Keratinocyte (primary cell): ENCODE results near the gene ANKRD27. TPM values are rescaled to one million over a fixed set of nuclear protein-coding genes. Genes with fewer than 3 reads are reported as not detected.
"Not testable (repeated sequence)": the region's sequence is repeated elsewhere in the genome, so short reads cannot be mapped to it uniquely, and the experiment has no call there.

Experiments used
- DNase-seq: peaks from one replicate; pipeline ENCODE4 v3.0.0-alpha.2; 2011; ENCODE audit warnings: low read depth, missing footprints, low spot score
- FAIRE-seq: peaks from 2 replicates; lab custom pipeline; 2011; peaks lifted over from hg19 to GRCh38; lab: Jason Lieb, UNC
- H2AFZ ChIP-seq: 2 replicates; pipeline ENCODE4 v1.6.0; 2012; ENCODE audit warnings: low read length, control low read depth, inconsistent platforms; ENCODE audit not compliant: control insufficient read depth
- H3K27ac ChIP-seq: 2 replicates; pipeline ENCODE4 v1.5.1; 2011; ENCODE audit warnings: low read length; ENCODE audit not compliant: control insufficient read depth, insufficient read depth
- H3K27me3 ChIP-seq: 3 replicates; pipeline ENCODE4 v1.6.0; 2011; ENCODE audit warnings: low read length; ENCODE audit not compliant: control insufficient read depth, insufficient read depth; ENCODE audit errors: extremely low read depth
- H3K36me3 ChIP-seq, 2 experiments: 2 replicates in 1 of 2; 3 replicates in 1 of 2; pipeline ENCODE4 v1.5.1; 2011; ENCODE audit warnings: low read length in 2 of 2, mild to moderate bottlenecking in 1 of 2; ENCODE audit not compliant: control insufficient read depth in 2 of 2, insufficient read depth in 2 of 2; ENCODE audit errors: extremely low read depth in 1 of 2
- H3K4me1 ChIP-seq: 3 replicates; pipeline ENCODE4 v1.5.1; 2011; ENCODE audit warnings: low read length; ENCODE audit not compliant: control insufficient read depth, insufficient read depth; ENCODE audit errors: extremely low read depth
- H3K4me2 ChIP-seq: 3 replicates; pipeline ENCODE4 v1.6.0; 2011; ENCODE audit warnings: low read depth, low read length; ENCODE audit not compliant: control insufficient read depth, insufficient read depth; ENCODE audit errors: extremely low read depth
- H3K4me3 ChIP-seq, 3 experiments: fragments of 200-600 bp in 1 of 3; sonication (generic) in 1 of 3; 2 replicates in 2 of 3; 3 replicates in 1 of 3; pipeline ENCODE4 v1.5.1; 2011 to 2016; ENCODE audit warnings: low read length in 3 of 3, mild to moderate bottlenecking in 3 of 3, control low read depth in 2 of 3, inconsistent platforms in 1 of 3, low read depth in 1 of 3, mixed read lengths in 1 of 3, mixed run types in 1 of 3, moderate library complexity in 1 of 3; ENCODE audit not compliant: control insufficient read depth in 2 of 3, insufficient read depth in 2 of 3; ENCODE audit errors: extremely low read depth in 1 of 3
- H3K79me2 ChIP-seq: 2 replicates; pipeline ENCODE4 v1.6.0; 2012; ENCODE audit warnings: low read length; ENCODE audit not compliant: control insufficient read depth, insufficient read depth
- H3K9ac ChIP-seq: 3 replicates; pipeline ENCODE4 v1.6.0; 2011; ENCODE audit warnings: low read length; ENCODE audit not compliant: control insufficient read depth, insufficient read depth; ENCODE audit errors: extremely low read depth
- H3K9me1 ChIP-seq: 3 replicates; pipeline ENCODE4 v1.6.0; 2011; ENCODE audit warnings: low read length; ENCODE audit not compliant: control insufficient read depth, insufficient read depth; ENCODE audit errors: extremely low read depth
- H3K9me3 ChIP-seq: 2 replicates; pipeline ENCODE4 v1.5.1; 2012; ENCODE audit warnings: low read depth, low read length; ENCODE audit not compliant: control insufficient read depth
- H4K20me1 ChIP-seq: 3 replicates; pipeline ENCODE4 v1.6.0; 2011; ENCODE audit warnings: low read length; ENCODE audit not compliant: control insufficient read depth, insufficient read depth; ENCODE audit errors: extremely low read depth
- dilution Hi-C: fragments of 300-500 bp; cut with MboI; formaldehyde crosslinking; loops from one replicate; pipeline ENCODE4 v1.7.0; 2020; ENCODE audit warnings: low sequenced_read_pairs; ENCODE audit not compliant: extremely low pct_ligation_motif_present
- polyA plus RNA-seq, 5 experiments: library from polyadenylated mRNA; depleted of rRNA in 3 of 5; stranded (reverse) in 3 of 5; stranded (forward) in 1 of 5; unstranded in 1 of 5; fragments of >200 nt; gene quantifications; 1 replicate in 1 of 5; 2 replicates in 3 of 5; 3 replicates in 1 of 5; pipeline versions ENCODE4 v1.2.1 to v1.2.3, GENCODE V29; 2011 to 2012; ENCODE audit warnings: missing spikeins in 2 of 5, low read depth in 1 of 5, low replicate concordance in 1 of 5

Gene ANKRD27
- polyA plus RNA-seq, 1 donor (not counting 4 experiments of a cell fraction or from before 2014, with no cell fraction given): 34.5 TPM

DNA sequence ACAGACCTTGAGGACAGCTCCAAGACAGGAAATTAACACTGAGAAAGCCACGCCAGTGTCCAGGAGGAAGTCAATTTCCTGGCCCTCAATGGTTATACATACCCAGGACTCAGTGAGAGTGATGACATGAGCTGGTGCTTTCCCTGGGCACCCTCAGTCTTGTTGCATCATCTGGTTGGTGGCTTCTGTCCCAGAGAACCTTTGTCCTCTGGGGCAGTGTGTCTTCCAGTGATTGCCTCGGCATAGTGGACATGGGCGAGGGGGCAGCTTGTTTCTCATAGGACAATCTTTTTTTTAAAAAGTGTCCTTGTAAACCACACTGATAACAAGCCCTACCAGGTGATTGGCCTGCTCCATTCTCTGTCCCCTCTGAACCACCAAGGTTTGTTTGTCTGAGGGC, 21.8 kb upstream of the ANKRD27 start:
- peaks cover 94% of the 10 kb centered on the region for H3K79me2 ChIP-seq
- H3K27ac ChIP-seq, H3K4me2 ChIP-seq, H3K27me3 ChIP-seq, FAIRE-seq, H4K20me1 ChIP-seq, H2AFZ ChIP-seq, H3K4me3 ChIP-seq, H3K9me1 ChIP-seq, dilution Hi-C loops, DNase-seq, H3K9ac ChIP-seq, H3K9me3 ChIP-seq: not testable (repeated sequence)
- peaks cover 4 to 10% of the 10 kb centered on the region in 2 experiments for H3K36me3 ChIP-seq
- H3K4me1 ChIP-seq: peaks cover 16% of the 10 kb centered on the region

DNA sequence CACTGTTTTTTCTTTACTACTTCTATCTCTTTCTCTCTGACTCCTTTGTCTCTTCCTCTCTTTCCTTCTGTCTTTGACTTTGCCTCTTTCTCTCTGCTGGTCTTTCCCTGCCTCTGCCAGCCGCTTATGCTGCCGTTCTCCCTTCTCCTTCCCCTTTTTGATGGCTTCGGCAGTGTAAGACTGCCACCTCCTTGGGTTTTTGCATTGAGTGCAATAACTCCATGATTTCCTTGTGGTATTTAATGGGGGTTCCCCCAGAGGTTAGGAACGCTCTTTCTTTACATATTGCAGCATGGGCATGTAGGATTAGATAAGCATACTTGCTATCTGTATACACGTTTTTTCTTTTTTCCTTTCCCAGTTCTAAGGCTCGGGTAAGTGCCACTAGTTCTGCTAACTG, 20.5 kb upstream of the ANKRD27 start:
- H3K79me2 ChIP-seq: peaks cover 82% of the 10 kb centered on the region
- H4K20me1 ChIP-seq, DNase-seq, dilution Hi-C loops, H3K9me3 ChIP-seq, FAIRE-seq, H3K4me2 ChIP-seq, H2AFZ ChIP-seq, H3K4me3 ChIP-seq, H3K27me3 ChIP-seq, H3K9ac ChIP-seq, H3K27ac ChIP-seq, H3K9me1 ChIP-seq: not testable (repeated sequence)
- H3K36me3 ChIP-seq: peaks cover 4 to 10% of the 10 kb centered on the region in 2 experiments
- H3K4me1 ChIP-seq: peaks cover 25% of the 10 kb centered on the region

DNA sequence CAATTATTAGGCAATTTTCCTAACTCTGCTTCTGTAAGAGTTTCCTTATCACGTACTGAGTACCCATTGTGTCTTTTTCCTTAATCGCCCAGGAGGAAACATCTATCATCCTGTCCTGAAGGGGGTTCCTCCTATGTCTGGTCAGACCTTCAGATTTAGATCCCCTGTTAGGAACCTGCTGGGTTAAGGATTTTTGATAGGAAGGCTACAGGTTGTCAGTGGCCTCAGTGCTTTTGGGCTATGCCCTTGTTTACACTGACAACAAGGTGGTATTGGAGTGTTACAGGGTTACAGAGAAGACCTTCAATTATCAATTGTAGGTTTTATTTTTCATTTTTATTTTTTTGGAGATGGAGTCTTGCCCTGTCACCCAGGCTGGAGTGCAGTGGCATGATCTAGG, 19.9 kb upstream of the ANKRD27 start:
- H3K36me3 ChIP-seq, H3K9me3 ChIP-seq, H3K27me3 ChIP-seq, dilution Hi-C loops, H3K9ac ChIP-seq, H2AFZ ChIP-seq, H3K9me1 ChIP-seq, FAIRE-seq, DNase-seq, H3K27ac ChIP-seq, H4K20me1 ChIP-seq: not testable (repeated sequence)
- peaks cover 75% of the 10 kb centered on the region for H3K79me2 ChIP-seq
- peaks cover 25% of the 10 kb centered on the region for H3K4me1 ChIP-seq
- peak overlapping the region in 2 of 3 experiments; percentile 43 to 88 for H3K4me3 ChIP-seq
- peak overlapping the region; percentile 70 for H3K4me2 ChIP-seq

DNA sequence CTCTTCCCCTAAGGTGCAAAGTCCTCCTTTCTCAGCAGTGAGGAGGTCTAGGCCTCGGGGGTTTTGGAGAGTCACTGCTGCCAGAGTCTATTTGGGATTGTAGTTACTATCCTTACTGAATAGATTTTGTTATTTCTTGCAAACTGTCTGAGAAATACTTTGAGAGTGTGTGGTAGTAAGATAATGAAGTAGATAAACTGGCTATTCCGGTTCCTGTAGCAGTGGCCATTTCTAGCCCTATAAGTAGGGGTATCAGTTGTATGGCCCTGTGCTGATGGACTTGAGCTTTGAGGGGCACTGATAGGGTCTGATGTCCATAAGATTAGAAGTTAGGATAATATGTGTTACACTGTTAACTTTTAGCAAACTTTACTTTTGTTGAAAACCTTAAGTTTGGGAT, 19.3 kb upstream of the ANKRD27 start:
- H3K27ac ChIP-seq, H3K36me3 ChIP-seq, dilution Hi-C loops, H3K9me3 ChIP-seq, H4K20me1 ChIP-seq, H2AFZ ChIP-seq, H3K9ac ChIP-seq, H3K27me3 ChIP-seq, H3K9me1 ChIP-seq, FAIRE-seq, DNase-seq: not testable (repeated sequence)
- Histone ChIP-seq H3K4me3 (peak overlapping the region; percentile 43 to 88 (median 51)), H3K4me2 (peak overlapping the region; percentile 70), H3K4me1 (peaks cover 25% of the 10 kb centered on the region), H3K79me2 (peaks cover 71% of the 10 kb centered on the region)

DNA sequence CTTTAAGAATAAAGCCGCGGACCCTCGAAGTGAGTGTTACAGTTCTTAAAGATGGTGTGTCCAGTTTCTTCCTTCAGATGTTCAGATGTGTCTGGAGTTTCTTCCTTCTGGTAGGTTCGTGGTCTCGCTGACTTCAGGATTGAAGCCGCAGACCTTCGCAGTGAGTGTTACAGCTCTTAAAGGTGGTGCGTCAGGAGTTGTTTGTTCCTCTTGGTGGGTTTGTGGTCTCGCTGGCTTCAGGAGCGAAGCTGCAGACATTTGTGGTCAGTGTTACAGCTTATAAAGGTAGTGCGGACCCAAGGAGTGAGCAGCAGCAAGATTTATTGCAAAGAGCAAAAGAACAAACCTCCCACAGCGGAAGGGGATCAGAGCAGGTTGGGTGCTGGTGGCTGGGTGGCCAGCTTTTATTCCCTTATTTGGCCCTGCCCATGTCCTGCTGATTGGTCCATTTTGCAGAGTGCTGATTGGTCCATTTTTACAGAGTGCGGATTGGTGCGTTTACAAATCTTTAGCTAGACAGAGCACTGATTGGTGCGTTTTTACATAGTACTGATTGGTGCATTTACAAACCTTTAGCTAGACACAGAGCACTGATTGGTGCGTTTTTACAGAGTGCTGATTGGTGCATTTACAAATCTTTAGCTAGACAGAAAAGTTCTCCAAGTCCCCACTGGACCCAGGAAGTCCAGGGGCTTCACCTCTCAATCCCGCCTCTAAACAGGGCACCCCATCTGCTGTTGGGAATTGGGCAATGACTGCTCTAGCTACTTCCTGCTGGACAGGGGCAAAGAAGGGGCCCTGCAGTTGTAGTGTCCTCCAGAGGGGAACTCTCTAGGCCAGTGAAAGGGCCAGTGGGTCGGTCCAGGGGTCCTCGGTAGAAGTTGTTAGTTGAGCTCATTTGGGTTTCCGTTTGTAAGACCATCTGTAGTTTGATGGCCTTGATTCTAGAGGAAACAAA, 18.4 kb upstream of the ANKRD27 start:
- H2AFZ ChIP-seq: not testable (repeated sequence)

More for the DNA sequence above, 18.4 kb upstream of the ANKRD27 start:
- DNase-seq, H3K27me3 ChIP-seq, H3K9me1 ChIP-seq, H3K36me3 ChIP-seq, FAIRE-seq, dilution Hi-C loops, H4K20me1 ChIP-seq, H3K9me3 ChIP-seq: not testable (repeated sequence)
- peaks cover 64% of the 10 kb centered on the region for H3K79me2 ChIP-seq
- H3K4me1 ChIP-seq: peaks cover 25% of the 10 kb centered on the region
- H3K4me3 ChIP-seq: peak overlapping the region; percentile 51 to 90 (median 88)
- H3K9ac ChIP-seq: peak overlapping the region; percentile 87
- peak overlapping the region; percentile 70 for H3K4me2 ChIP-seq
- peak overlapping the region; percentile 78 for H3K27ac ChIP-seq
